Endothelial cell of umbilical vein (primary cell): Measurements from ENCODE around the gene NMRAL1.

Source experiments
- CTCF ChIP-seq, 2 donors: IDR thresholded peaks; 1 replicate in 1 of 2; 2 replicates in 1 of 2; pipeline ENCODE4 v1.5.1; 2011; ENCODE audit warnings: low read length in 2 of 2, mild to moderate bottlenecking in 2 of 2, moderate library complexity in 2 of 2, control low read depth in 1 of 2, inconsistent platforms in 1 of 2, low read depth in 1 of 2; ENCODE audit not compliant: insufficient read depth in 1 of 2; ENCODE audit errors: extremely low read depth in 1 of 2
- EZH2 ChIP-seq: IDR thresholded peaks from 2 replicates; pipeline ENCODE4 v1.6.1; 2012; ENCODE audit warnings: borderline replicate concordance, low read depth, mild to moderate bottlenecking, moderate library complexity, low read length, inconsistent platforms; ENCODE audit not compliant: severe bottlenecking
- FOS ChIP-seq: IDR thresholded peaks from 2 replicates; pipeline ENCODE4 v1.6.1; 2011; ENCODE audit warnings: mild to moderate bottlenecking, low read length, moderate library complexity, borderline replicate concordance; ENCODE audit not compliant: insufficient read depth
- JUN ChIP-seq: IDR thresholded peaks from 2 replicates; pipeline ENCODE4 v1.6.1; 2011; ENCODE audit warnings: borderline replicate concordance, low read depth; ENCODE audit not compliant: insufficient read length, insufficient read depth
- MYC ChIP-seq: IDR thresholded peaks from one replicate; pipeline ENCODE4 v1.6.1; 2011; ENCODE audit warnings: mild to moderate bottlenecking, low read depth, low read length
- POLR2A ChIP-seq: IDR thresholded peaks from 2 replicates; pipeline ENCODE4 v1.6.1; 2012; ENCODE audit warnings: low read depth, mild to moderate bottlenecking, control low read depth, low read length
- POLR2AphosphoS5 ChIP-seq: IDR thresholded peaks from 2 replicates; pipeline ENCODE4 v1.6.1; 2012; ENCODE audit warnings: low read depth, mild to moderate bottlenecking, control low read depth, low read length, moderate library complexity; ENCODE audit not compliant: insufficient read depth

DNA sequence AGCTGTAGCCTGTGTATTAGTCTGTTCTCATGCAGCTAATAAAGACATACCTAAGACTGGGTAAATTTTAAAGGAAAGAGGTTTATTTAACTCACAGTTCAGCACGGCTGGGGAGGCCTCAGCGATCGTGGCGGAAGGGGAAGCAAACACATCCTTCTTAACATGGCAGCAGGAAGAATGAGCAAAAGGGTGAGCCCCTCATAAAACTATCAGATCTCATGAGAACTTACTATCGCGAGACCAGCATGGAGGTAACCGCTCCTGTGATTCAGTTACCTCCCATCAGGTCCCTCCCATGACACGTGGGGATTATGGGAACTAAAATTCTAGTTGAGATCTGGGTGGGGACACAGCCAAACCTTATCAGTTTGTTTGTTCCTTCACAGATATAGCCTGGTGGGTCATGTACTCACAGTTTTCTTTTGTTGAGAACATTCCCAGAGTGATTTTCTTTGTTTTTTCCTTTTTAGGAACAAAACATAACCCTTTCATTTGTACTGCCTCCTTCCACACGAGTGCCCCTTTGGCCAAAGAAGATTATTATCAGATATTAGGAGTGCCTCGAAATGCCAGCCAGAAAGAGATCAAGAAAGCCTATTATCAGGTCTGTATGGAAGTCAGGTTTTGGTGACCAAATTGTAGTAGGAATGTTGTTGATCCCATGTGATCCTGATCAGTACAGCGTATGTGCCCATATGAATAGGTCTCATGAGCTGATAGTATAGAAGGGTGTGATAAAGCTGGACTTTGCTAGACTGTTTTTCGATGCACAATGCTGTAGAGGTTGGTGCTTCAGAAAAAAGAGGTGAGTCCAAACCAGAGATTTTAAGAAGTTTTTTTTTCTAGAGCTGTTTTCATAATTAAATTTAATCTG lies 40.3 kb downstream of the NMRAL1 start:
- TF ChIP-seq EZH2: no peak
- no peak for TF ChIP-seq CTCF (IDR thresholded peaks at IDR 0.05; ENCODE audit: extremely low read depth in 1 of 2, insufficient read depth in 1 of 2, low read depth in 1 of 2, low read length in 2 of 2)
- TF ChIP-seq JUN: no peak
- no peak for TF ChIP-seq POLR2A
- TF ChIP-seq FOS: no peak
- no peak for TF ChIP-seq MYC
- TF ChIP-seq POLR2AphosphoS5: no peak
